A549 (cell line): ENCODE measurements around the gene DPF1.

Experiments
- CBX8 ChIP-seq: fragments of 200-600 bp; sonication (generic); IDR thresholded peaks from 2 replicates; pipeline ENCODE4 v1.6.1; 2016
- CTCF ChIP-seq: fragments of >200 bp; sonication (Bioruptor Twin); formaldehyde crosslinking; IDR thresholded peaks from 3 replicates; pipeline ENCODE4 v1.5.1; 2016
- EHMT2 ChIP-seq: fragments of 200-600 bp; sonication (generic); IDR thresholded peaks from 2 replicates; pipeline ENCODE4 v1.6.1; 2016; ENCODE audit warnings: antibody characterized with exemption, low read depth, mild to moderate bottlenecking, moderate library complexity
- MAZ ChIP-seq: fragments of 150-350 bp; IDR thresholded peaks from 2 replicates; pipeline ENCODE4 v1.6.1; 2014; ENCODE audit warnings: antibody characterized with exemption, low read depth, low read length, borderline replicate concordance
- NPAS2 ChIP-seq: fragments of 250-450 bp; sonication (Bioruptor Pico); IDR thresholded peaks from 2 replicates; pipeline ENCODE4 v1.8.0; 2022; ENCODE audit warnings: mild to moderate bottlenecking, moderate library complexity, borderline replicate concordance
- RAD21 ChIP-seq, 2 experiments: fragments of >200 bp in 1 of 2; sonication (Bioruptor Twin) in 1 of 2; formaldehyde crosslinking in 1 of 2; IDR thresholded peaks in 1 of 2; conservative IDR thresholded peaks in 1 of 2; 2 replicates in 1 of 2; 3 replicates in 1 of 2; pipeline ENCODE4 v1.6.1; 2012 to 2018; ENCODE audit warnings: inconsistent platforms in 1 of 2
- RFX5 ChIP-seq: fragments of 450-650 bp; IDR thresholded peaks from 2 replicates; pipeline ENCODE4 v1.7.1; 2014; ENCODE audit warnings: antibody characterized with exemption, mild to moderate bottlenecking, moderate library complexity
- TF ChIP-seq, protein P1 (sequence below): fragments of 450-650 bp; IDR thresholded peaks from 2 replicates; pipeline ENCODE4 v1.6.1; 2014; ENCODE audit warnings: antibody characterized with exemption
- TF ChIP-seq, protein P2 (sequence below): IDR thresholded peaks from 2 replicates; pipeline ENCODE4 v1.6.1; 2012

- TF ChIP-seq RAD21 (conservative IDR thresholded peaks at IDR 0.05 in 1 of 2, IDR thresholded peaks at IDR 0.05 in 1 of 2) = no peak
- TF ChIP-seq, protein P1, sequence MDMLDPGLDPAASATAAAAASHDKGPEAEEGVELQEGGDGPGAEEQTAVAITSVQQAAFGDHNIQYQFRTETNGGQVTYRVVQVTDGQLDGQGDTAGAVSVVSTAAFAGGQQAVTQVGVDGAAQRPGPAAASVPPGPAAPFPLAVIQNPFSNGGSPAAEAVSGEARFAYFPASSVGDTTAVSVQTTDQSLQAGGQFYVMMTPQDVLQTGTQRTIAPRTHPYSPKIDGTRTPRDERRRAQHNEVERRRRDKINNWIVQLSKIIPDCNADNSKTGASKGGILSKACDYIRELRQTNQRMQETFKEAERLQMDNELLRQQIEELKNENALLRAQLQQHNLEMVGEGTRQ = no peak
- TF ChIP-seq CTCF = no peak
- TF ChIP-seq NPAS2 (CRISPR knock-in tag) = no peak
- TF ChIP-seq MAZ = no peak
- TF ChIP-seq RFX5 = no peak
- TF ChIP-seq, protein P2, sequence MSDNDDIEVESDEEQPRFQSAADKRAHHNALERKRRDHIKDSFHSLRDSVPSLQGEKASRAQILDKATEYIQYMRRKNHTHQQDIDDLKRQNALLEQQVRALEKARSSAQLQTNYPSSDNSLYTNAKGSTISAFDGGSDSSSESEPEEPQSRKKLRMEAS = no peak
- no peak for TF ChIP-seq EHMT2
- TF ChIP-seq CBX8 = no peak
Measured at GRCh38 chr19:38197937-38198704, 25.9 kb downstream of the DPF1 start.
